Endometrial microvascular endothelial cells (primary cell): Measurements from ENCODE around the gene PEX3. TPM values are rescaled to one million over a fixed set of nuclear protein-coding genes. Genes with fewer than 3 reads are reported as not detected.
"Not testable (repeated sequence)": the region's sequence is repeated elsewhere in the genome, so short reads cannot be mapped to it uniquely, and the experiment has no call there.

Experiments used
- in situ Hi-C: cut with HindIII; loops from 2 replicates; pipeline ENCODE4 v1.10.0; 2017; ENCODE audit warnings: low sequenced_read_pairs, low pct_unique_long_range_greater_than_20kb; ENCODE audit errors: inconsistent ontology term
- total RNA-seq: library from RNA; depleted of rRNA; stranded (reverse); fragments of >200 nt; gene quantifications from one replicate; pipeline ENCODE4 v1.2.3, GENCODE V29; 2015; ENCODE audit errors: inconsistent ontology term

PEX3 gene
- total RNA-seq, 1 donor from 2014 or later = 23.0 TPM

GRCh38 chr6:143441680-143442545, 8.7 kb upstream of the PEX3 start:
- in situ Hi-C loops = no loop called here

GRCh38 chr6:143443096-143443495, 7.5 kb upstream of the PEX3 start:
- in situ Hi-C loops = no loop called here

GRCh38 chr6:143447865-143448264, 2.7 kb upstream of the PEX3 start:
- in situ Hi-C loops = not testable (repeated sequence)

- in situ Hi-C loops = no loop called here
Observed at GRCh38 chr6:143449082-143449713, 1.4 kb upstream of the PEX3 start.

- in situ Hi-C loops = no loop called here
Observed at GRCh38 chr6:143449714-143450452, 722 bp upstream of the PEX3 start.

DNA sequence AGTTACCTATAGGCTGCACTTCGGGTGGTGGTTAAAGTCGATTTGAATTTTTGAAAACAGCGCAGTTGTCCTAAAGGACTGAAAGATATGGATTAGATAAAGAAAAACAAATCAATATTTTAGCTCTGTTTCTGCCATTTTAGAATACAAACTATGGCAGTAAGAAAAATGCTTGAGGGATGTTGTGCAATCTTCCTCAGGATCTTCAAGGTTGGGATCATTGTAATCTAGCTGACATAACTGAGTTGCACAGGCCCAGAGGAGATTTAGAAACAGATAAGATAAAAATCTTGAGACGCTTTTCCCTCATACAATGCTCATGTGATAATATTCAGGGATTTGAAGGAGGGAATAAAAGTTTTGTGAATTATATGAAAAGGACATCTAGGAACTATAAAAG, 926 bp downstream of the PEX3 start:
- in situ Hi-C loops = no loop called here

DNA sequence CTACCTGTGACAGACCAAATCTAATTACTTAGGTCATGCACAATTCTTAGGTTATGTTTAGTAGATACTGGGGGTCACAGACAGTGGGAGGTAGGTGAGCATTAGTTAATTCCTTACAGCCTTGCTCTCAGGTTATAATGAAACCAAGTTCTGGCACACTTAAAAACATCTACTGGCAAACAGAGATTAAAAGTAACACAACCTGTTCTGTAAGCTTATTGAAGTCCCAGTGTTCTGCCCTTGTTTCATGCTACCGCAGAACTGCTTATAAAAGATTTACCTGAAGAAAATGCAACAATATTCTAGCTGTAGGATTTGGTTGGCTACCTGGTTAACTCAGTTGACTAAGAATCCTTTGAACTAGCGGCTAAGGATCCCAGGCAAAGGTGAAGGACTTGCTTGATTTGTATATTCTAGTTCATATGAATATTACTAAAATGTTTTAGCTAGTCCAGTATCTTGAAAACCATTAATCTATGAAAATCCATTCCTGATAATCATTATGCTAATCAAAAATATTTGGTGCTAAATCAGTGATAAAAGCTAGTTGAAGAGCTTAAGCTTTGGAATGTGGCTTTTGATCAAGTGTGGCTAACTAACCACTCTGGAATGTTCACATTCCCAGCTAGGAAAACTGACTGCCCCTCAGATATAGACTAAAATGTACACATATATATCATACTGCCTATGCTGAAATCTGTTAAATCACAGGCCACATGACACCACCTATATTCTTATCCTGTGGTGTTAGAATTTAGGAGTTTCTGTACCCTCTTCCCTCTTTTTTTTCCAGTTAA, 7.2 kb downstream of the PEX3 start:
- in situ Hi-C loops = no loop called here

GRCh38 chr6:143465546-143465945, 14.9 kb downstream of the PEX3 start:
- in situ Hi-C loops = no loop called here

DNA sequence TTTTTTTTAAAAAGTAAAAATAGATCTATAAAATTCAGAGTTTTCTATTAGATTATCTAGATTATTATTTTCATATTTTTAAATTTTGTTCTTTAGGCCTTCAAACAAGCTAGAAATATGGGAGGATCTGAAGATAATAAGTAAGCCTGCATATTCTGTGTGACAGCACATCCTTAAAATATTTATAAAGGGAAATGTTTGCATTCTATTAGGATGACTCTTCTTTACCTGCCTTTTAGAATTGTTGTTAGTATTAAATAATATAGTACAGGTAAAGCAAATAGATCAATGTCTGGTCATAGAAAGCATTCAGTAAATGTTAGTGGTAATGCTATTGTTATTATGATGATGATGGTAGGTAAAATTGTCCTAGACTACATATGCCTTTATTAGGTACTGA, 17.4 kb downstream of the PEX3 start:
- in situ Hi-C loops = no loop called here

GRCh38 chr6:143468823-143469222, 18.2 kb downstream of the PEX3 start:
- in situ Hi-C loops = not testable (repeated sequence)

DNA sequence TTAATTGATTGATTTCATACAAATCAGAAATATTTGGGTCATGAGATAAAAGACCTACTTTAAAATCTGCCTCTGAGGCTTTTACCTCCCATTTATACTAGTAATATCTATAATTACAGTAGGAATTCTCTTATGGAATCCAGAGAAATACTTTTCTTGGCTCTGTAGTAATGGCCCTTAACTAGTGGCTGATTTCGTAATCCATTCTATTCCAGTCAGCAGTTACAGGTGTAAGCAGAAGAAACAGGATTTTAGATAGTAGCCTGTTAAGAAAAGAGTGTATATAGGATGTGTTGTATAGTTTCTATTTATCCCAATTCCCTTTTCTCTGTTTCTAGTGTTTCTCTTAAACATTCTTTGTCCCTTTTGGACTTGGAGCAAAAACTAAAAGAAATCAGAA, 21.2 kb downstream of the PEX3 start:
- in situ Hi-C loops = no loop called here

GRCh38 chr6:143476545-143476944, 25.9 kb downstream of the PEX3 start:
- in situ Hi-C loops = no loop called here

- in situ Hi-C loops = no loop called here
Observed at GRCh38 chr6:143478479-143479062, 28.0 kb downstream of the PEX3 start.

GRCh38 chr6:143482593-143482992, 32.0 kb downstream of the PEX3 start:
- in situ Hi-C loops = no loop called here

- in situ Hi-C loops = no loop called here
Observed at GRCh38 chr6:143485967-143486366, 35.4 kb downstream of the PEX3 start.

GRCh38 chr6:143486752-143487151, 36.1 kb downstream of the PEX3 start:
- in situ Hi-C loops = no loop called here

DNA sequence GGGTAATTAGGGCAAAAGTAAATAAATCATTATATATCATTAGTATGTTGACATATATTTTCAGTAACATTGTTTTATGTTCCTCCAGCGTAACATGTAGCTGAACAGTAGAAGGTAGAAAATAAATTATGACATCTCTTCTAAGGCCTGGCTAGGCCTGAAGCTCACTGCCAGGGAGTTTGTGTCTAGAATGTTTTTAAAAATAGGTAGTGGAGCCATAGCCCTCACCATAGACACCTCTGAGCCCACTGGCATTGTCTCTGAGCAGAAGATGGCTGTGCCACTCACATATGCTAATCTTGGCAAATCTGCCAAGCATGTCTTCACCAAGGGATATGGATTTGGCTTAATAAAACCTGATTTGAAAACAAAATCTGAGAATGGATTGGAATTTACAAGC, 39.6 kb downstream of the PEX3 start:
- in situ Hi-C loops = no loop called here

DNA sequence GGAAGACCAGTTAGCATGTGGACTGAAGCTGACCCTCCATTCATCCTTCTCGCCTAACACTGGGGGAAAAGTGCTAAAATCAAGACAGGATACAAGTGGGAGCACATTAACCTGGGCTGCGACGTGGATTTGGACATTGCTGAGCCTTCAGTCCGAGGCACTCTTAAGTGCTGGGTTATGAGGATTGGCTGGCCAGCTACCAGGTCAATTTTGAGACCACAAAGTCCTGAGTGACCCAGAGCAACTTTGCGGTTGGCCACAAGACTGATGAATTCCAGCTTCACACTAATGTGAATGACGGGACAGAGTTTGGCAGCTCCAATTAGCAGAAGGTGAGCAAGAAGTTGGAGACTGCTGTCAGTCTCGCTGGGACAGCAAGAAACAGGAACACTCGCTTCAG, 40.2 kb downstream of the PEX3 start:
- in situ Hi-C loops = no loop called here

GRCh38 chr6:143496974-143497373, 46.4 kb downstream of the PEX3 start:
- in situ Hi-C loops = no loop called here
